ENCODE data around the gene HNRNPUL2. TPM values are rescaled to one million over a fixed set of nuclear protein-coding genes. Genes with fewer than 3 reads are reported as not detected.
A peak's percentile ranks its signal among the peaks of the same experiment; 100 is the strongest.

HNRNPUL2 gene
- total RNA-seq, 1 experiment from 2014 or later = 4.7 TPM

DNA sequence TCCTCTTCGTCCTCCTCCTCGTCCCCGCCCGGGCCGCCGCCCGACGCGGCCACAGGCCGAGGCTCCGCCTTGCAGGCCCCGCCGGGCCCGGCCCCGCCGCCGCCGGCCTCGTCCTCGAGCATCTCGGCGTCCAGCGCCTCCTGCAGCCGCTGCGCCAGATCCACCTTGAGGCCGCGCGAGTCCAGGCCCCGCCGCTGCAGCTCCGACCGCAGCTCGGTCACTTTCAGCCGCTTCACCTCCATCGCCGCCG, 417 bp downstream of the HNRNPUL2 start:
- no peak for DNase-seq (ENCODE audit: low spot score)

GRCh38 chr11:62726156-62726914, 922 bp downstream of the HNRNPUL2 start:
- no peak for DNase-seq (ENCODE audit: low spot score)

DNA sequence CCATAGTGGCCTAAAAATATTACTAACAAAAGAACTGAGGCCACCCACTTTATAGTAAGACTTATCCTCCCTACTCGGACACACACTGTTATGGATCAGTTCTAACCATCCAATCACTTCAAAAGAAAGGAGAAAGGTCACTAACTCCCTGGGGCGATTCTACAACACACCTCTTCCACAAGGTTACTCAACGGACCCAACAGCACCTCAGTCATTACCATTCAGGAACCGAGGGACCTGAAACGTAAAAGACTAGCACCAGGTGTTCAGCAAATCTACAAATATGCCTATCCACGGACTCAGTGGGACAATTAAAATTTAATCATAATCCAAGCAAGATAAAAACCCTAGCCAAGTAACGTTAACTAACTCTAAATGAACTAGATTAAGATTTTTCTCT, 1.6 kb downstream of the HNRNPUL2 start:
- no peak for DNase-seq (ENCODE audit: low spot score)

GRCh38 chr11:62724171-62724570, 3.1 kb downstream of the HNRNPUL2 start:
- no peak for DNase-seq (ENCODE audit: low spot score)

DNA sequence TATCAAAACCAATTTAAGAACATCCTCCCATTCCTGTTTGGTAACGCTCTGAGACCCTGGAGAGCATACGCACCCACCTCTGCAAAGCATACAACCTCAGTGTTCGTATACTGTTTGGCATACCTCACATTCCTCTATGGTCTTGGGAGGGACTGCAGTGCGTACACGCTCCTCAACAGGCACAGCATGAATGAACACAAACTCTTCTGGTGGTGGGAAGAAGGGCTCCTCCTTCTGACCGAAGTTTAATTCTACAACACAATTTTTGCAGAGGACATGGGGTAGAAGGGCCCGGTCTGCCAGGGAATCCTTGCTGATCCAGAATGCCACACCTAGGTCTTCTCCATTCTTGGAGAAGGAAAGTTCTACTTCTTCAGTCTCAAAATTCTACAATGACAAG, 5.3 kb downstream of the HNRNPUL2 start:
- DNase-seq (ENCODE audit: low spot score) = no peak

DNA sequence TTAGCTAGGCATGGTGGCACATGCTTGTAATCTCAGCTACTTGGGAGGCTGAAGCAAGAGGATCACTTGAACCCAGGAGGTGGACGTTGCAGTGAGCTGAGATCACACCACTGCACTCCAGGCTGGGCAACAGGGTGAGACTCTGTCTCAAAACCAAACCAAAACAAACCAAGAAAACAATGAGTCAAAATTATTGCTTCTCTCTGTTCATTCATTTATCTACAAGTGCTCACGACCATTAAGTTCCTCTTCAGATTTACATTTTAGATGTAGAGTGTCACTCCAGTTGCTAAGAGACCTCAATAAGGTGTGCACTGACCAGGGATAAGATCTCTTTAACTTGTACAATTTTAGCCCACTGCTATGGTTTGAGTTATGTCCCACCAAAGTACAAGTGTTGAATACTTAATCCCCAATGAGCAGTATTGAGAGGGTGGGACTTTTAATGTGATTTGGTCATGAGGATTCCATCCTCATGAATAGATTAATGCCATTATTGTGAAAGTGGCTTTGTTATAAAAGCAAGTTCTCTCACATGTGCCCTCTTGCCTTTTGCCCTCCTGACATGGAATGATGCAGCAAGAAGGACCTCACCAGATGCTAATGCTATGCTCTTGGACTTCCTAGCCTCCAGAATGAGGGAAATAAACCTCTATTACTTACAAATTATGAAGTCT, 7.8 kb downstream of the HNRNPUL2 start:
- DNase-seq (ENCODE audit: low spot score) = no peak

GRCh38 chr11:62716816-62717215, 10.4 kb downstream of the HNRNPUL2 start:
- DNase-seq (ENCODE audit: low spot score) = no peak

GRCh38 chr11:62716206-62716605, 11.1 kb downstream of the HNRNPUL2 start:
- DNase-seq (ENCODE audit: low spot score) = no peak

DNA sequence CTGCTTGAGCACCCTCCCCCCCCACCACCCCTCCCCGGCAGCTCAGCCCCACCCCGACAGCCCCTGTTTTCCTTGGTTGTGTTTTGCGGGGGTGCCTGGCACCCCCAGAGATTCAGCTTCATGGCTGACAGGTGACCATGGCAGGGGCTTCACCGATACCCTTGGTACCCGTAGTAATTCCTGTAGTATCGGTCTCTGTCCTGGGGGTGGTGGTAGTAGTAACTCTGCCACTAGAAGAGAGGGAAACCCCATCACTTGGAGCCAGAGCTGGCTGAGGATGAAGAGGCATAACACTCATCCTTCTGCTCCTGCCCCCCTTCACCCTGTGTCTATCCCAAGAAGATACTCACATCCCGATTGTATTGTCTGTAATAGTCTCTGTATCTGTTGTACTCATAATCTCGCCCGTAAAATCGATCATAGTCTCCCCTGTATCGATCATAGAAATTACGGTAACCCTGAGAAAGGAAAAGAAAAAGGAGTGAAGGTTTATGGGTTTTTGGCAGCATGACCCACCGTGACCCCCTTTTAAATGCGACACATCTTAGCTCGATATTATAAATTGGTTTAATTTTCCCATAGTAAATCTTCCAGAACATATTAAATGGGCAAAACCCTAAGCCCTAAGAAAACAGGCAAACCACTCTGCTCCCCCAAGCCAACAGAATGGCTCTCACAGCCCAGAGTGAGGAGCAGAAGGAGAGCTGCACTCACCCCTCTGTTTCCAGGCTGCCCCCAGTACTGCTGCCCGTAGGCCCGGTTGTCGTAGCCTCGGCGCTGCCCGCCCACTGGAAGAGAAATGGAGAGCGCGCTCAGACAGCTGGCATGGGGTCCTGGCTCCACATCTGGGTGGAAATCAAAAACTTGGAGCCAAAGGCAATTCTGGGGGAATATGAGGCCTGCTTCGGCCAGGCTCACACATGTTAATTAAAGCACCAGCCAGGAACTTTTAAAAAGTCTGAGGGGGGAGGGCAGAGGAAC, 11.8 kb downstream of the HNRNPUL2 start:
- no peak for DNase-seq (ENCODE audit: low spot score)

DNA sequence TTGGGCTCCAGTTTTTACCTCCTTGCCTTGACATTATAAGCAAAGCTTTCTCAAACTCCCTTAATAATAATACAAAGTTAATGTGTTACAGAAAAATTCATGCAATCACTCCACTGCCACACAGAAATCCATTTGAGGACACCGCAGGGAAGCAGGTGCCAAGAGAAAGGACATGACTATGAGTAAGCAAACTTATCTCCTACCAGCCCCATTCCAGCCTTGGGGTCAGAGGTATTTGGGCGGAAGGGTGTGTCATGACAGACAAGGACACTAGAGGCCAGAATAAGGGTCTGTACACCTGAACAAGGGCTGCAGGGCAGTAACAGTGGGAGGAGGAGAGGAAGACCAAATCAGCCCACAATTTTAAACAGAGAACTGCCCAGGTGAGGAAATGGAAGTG, 13.9 kb downstream of the HNRNPUL2 start:
- DNase-seq (ENCODE audit: low spot score) = no peak

DNA sequence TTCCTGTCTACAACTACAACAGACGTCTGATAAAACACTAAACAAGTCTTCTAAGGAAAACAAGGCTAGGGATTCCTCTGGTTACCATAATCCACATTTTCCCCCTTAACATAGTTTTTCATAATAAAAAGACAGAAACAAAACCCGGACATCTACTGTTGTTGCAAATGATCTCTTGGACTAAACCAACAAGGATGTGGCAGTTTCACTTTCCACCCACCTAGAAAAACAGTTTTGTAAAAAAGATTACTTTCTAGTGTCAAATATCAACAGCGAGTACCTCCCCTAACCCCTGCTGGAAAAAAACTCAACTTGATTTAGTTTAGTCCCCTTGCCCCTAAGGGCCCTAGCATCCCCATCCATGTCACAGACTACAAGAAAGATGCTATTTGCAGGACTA, 14.4 kb downstream of the HNRNPUL2 start:
- DNase-seq (ENCODE audit: low spot score) = no peak

DNA sequence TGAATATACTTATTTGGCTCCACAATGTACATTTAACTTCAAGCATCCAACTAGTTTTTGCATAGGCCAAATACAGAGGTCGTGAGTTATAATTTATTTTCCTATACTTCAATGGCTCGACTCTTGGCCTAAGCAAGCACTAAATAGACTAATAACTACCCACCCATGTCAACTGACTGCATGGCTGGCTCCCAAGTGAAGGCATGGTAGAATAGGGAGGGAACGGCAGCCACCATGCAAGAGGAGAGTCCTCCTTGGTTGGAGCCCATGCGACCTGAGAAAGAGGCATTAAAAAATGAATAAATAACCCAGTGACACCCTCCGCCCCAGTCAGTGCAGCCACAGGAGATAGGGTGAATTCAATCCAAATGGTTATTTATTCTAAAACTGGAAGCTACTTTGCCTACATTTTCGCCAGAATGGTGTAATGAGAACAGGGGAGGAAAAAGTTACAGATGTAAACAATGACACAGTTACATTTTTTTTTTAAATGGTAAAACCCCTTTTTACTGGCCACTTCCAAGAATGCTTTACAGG, 14.9 kb downstream of the HNRNPUL2 start:
- DNase-seq (ENCODE audit: low spot score) = no peak

DNA sequence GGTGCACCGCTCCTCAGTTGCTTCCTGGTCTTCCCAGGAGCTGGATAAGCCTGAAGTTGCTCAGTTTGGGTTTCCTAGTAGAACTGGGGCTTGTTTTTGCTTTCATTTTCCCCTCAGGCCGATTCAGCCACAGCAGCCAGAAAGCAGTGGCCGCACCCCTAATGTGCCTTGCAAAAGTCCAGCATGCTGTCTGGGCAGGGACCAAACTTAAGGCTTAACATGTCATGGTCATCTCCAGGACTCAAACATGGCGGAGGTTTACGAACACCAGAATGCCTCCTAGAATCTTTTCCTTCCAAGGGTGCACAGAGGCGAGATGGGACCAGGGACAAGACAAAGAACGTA, 17.3 kb downstream of the HNRNPUL2 start:
- no peak for DNase-seq (ENCODE audit: low spot score)

GRCh38 chr11:62709247-62710000, 17.8 kb downstream of the HNRNPUL2 start:
- peak; percentile 97 for DNase-seq (ENCODE audit: low spot score)

DNA sequence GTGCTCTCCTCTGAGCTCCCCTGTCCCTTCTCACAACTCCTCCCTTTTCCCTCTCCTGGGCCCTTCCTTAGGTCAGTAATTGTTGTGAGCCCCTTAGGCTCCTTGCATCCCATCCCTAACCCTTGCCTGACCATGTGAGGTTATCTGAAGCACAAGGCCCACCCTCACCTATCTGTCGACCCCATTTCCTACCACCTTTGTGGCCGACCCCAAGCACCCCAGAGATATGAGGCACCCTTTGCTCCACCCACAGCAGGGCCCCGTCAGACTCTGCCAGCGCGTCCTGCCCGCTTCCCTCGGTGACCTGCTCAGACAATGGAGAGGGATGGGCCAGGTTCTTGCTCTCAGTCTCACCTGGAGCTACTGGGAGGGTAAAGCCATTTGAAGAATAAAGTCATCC, 18.5 kb downstream of the HNRNPUL2 start:
- no peak for DNase-seq (ENCODE audit: low spot score)

- DNase-seq (ENCODE audit: low spot score) = no peak
Observed at GRCh38 chr11:62708392-62708791, 18.9 kb downstream of the HNRNPUL2 start.

DNA sequence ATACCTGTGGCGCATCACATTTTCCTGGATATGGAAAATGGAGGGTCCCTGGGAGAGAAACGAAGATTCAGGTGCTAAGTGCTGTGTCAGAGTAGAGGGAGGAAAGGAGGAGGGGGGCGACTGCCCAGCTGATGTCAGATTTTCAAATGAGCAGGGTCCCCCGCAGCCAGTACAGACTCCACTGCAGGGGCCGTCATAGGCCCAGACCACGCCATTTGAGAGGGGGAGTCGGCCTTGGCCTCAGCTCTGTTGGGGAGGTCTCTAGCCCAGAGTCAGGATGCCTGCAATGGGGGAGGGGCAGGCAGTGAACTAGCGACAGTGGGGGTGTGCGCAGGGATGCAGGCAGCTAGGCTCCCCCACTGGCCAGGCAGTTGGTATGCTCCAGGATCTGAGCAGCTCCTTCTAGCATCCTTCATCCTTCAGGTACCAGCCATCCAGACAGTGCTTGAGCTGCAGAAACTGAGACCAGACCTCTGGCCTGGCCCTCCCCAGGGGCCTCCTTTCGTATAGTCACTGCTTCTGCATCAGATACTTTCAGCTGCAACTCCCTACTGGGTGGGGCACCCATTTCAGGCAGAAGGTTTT, 19.9 kb downstream of the HNRNPUL2 start, which contains the start of the genes BSCL2 and GNG3:
Gene BSCL2, minus strand, starts transcription at position 148 of the 585 bp plus-strand sequence. CDS start 229 bp downstream, outside the sequence.
Gene GNG3, plus strand, starts transcription at position 400 of the 585 bp plus-strand sequence. CDS start 620 bp downstream, outside the sequence.
- no peak for DNase-seq (ENCODE audit: low spot score)

DNA sequence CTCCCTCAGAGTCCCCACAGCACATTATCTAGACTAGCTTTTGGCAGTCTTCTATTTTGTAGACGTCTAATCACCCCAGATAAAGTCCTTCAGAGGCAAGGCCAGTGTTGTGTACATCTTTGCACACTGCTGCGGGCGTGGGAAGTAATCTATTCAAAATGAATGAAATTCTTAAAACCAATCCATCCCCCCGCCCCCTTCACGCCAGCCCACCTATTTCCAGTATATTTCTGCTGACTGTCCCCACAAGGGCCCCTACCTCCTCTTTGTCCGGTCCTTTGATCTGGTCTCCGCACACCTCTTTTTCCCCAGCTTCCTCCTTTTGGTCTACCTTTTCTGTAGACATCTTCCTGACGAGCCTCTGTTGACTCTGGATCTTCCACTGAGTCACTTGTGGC, 20.4 kb downstream of the HNRNPUL2 start:
- DNase-seq (ENCODE audit: low spot score) = no peak

- peak; percentile 86 for DNase-seq (ENCODE audit: low spot score)
Observed at GRCh38 chr11:62705880-62706849, 21.1 kb downstream of the HNRNPUL2 start.

GRCh38 chr11:62705413-62705812, 21.8 kb downstream of the HNRNPUL2 start:
- peak; percentile 28 for DNase-seq (ENCODE audit: low spot score)
